PFSK-1 (cell line): ENCODE data around the gene ZBTB16.

Experiments
- FOXP2 ChIP-seq: optimal IDR thresholded peaks from 2 replicates; pipeline ENCODE3; 2011; ENCODE audit warnings: borderline replicate concordance, control low read depth, inconsistent platforms; ENCODE audit not compliant: insufficient read depth; ENCODE audit errors: extremely low read length, extremely low read depth
- TAF1 ChIP-seq: IDR thresholded peaks from 2 replicates; pipeline ENCODE4 v1.6.1; 2012; ENCODE audit warnings: low read length, control low read depth, borderline replicate concordance; ENCODE audit not compliant: insufficient read depth

DNA sequence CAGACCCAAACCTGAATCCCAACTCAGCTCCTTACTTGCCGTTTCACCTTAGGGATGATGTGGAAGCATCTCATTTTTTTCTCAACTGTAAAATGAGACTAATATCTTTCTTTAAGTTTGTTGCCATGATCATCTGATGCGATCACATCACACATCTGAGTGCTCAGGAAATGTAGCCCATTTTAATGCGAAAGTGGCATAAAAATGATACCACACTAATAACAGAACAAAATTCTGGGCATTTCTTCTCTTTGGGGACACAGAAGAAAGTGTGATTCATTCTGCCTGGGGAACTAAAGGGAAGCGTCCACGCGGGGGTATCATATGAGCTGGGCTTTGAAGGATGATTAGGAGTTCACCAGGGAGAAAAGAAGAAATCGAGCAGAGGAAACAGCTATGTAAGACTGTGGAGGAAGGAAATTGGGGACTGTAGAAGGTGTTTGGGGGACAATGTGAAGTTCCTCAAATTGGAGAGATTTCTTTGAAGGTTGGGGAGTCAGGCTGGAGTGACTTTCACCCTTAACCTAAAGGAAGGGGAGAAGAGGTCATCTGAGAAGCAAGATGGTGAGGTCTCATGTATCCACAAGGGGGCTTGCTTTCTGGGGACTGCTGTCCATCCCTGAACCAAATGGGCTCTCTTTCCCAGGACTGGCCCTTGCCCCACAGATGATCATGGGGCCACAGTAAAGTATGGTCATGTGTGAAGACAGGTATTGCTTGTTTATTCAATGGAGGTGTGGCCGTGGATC is 187.0 kb downstream of the ZBTB16 start:
- TF ChIP-seq FOXP2 (no peak), TAF1 (no peak)
